COLO668 (cell line): ENCODE measurements around the gene MDFI.
A peak's percentile ranks its signal among the peaks of the same experiment; 100 is the strongest.

Source experiments
- DNase-seq: peaks from one replicate; lab custom pipeline; 2025; ENCODE audit not compliant: unreplicated experiment; lab: John Stamatoyannopoulos, UW

The MDFI gene

DNA sequence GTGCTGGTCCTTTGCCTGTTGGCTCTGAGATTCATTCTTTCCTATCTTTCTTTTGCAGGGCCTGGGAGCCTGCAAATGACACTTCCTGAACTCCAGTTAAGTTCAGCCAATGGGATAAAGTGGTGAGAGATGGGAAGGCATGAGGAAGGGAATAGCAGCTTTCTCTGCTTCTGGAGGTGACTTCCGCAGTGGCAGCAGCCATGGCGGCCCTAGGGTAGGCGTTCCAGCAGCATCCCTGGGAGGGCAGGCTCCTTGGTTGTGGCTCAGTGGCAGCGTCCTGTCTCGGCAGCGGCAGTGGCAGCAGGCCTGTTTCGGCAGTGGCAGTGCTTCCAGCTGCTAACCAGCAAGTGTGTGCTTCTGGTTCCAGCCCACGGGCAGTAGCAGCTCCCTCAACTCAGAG lies 7.3 kb upstream of the MDFI start:
- no peak for DNase-seq

DNA sequence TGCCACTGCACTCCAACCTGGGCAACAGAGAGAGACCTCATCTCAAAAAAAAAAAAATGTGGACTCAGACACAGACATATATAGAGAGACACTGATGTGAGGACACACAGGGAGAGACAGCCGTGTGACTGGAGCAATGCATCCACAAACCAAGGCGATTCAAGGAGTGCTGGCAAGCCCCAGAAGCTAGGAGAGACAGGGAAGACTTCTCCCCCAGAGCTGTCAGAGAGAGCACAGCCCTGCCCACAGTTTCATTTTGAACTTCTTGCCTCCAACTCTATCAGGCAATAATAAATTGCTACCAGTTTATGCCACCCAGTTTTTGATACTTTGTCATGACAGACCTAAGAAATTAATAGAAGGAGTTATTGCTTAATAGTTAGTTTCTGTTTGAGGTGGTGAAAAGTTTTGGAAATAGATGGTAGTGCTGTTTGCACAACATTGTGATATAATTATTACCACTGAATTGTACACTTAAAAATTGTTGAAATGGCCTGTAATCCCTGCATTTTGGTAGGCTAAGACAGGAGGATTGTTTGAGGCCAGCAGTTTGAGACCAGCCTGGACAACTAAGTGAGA lies 5.1 kb upstream of the MDFI start:
- DNase-seq, result no peak

GRCh38 chr6:41634657-41635056 lies 3.6 kb upstream of the MDFI start:
- DNase-seq, result no peak

GRCh38 chr6:41635365-41635764 lies 2.9 kb upstream of the MDFI start:
- no peak for DNase-seq

GRCh38 chr6:41636833-41637193 lies 1.5 kb upstream of the MDFI start:
- DNase-seq, result peak; percentile 25

- no peak for DNase-seq
Measured at GRCh38 chr6:41637194-41638001, 870 bp upstream of the MDFI start.

DNA sequence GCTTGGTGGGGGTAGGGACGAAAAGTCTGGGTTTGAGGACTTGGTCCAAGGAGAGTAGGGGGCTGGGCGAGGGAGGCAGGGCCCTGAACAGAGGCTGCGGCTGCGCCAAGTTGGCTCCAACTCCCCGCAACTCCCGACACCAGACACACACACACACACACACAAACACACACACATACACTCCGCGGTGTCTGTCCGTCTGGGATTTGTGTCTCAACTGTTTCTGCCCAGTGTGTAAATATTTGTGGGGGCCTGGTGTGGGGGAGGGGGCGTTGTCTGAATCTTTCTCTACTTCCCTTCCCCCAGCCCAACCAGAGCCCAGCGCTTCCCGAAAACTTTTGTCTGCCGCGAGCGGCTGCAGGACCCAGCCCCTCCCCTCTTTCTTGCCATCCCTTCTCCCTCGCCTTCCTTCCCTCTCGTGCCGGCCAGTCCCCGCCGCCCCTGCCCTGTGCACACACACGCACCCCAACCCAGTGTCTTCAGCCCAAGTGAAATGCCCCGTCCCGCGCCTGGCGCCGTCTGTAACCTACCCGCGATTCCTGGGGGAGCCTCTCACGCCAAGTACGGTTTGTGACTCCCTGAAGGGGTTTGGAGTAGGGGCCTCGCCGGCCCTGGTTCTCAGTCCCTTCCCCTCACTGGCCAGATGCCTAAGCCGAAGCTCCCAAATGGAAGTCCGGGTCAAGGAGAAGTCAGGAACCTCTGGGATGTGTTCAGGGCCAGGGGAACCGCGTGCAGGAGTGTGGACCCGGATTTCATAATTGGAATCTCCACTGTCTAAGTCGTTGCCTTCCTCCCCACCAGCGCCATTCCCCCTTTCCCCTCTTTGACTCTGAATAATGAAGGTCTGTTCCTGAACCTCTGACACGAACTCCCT lies 904 bp downstream of the MDFI start:
- no peak for DNase-seq

GRCh38 chr6:41639809-41640371 lies 1.6 kb downstream of the MDFI start:
- DNase-seq, result no peak

DNA sequence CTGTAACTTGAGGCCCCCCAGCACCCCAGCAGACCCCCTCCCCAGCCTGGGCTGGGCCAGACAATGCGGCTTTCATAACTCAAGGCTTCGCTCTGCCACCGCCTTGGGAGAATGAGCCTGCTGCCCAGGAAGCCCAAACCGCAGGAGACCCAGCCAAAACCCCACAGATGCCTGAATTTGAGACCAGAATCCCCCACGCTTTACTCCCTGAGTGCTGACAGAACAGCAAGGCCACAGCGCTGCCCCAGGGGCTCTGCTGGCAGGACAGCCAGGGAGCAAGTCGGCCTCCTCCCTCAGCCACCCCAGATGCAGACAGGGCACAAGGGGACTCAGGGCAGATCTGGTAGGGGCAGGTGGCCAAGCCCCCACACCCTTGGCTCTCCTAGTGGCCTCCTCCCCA lies 2.2 kb downstream of the MDFI start:
- no peak for DNase-seq

GRCh38 chr6:41641352-41641925 lies 3.2 kb downstream of the MDFI start:
- DNase-seq, result no peak

GRCh38 chr6:41642090-41642959 lies 4.1 kb downstream of the MDFI start:
- no peak for DNase-seq

- no peak for DNase-seq
Measured at GRCh38 chr6:41642960-41643898, 5.0 kb downstream of the MDFI start.

GRCh38 chr6:41643899-41644269 lies 5.6 kb downstream of the MDFI start:
- DNase-seq, result no peak

- no peak for DNase-seq
Measured at GRCh38 chr6:41644297-41644879, 6.1 kb downstream of the MDFI start.

GRCh38 chr6:41645007-41645618 lies 6.8 kb downstream of the MDFI start:
- no peak for DNase-seq

- DNase-seq, result no peak
Measured at GRCh38 chr6:41646026-41646795, 7.9 kb downstream of the MDFI start.

DNA sequence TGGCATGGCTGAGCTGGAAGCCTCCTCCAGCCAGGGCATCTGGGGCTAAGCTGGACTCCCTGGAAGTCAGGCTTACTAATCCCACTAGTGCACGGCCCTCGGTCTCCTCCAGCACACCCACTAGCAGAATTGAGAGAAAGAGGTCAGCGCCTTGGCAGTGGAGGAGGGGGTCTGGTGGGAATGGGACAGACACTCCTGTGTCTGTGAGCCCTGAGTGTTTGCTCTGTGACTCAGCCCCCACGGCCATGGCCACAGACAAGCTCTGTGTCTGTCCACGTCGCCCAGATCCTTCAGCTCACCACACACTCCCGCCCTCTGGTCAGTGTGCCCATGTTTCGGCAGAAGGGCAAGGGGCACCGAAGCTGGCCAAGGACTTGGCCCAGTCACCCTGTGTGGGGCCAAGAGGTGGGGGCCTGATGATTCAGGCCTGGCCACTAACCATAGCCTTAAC lies 8.8 kb downstream of the MDFI start:
- DNase-seq, result no peak
